OCI-LY7 (cell line): ENCODE data around the gene RASAL1. TPM values are rescaled to one million over a fixed set of nuclear protein-coding genes. Genes with fewer than 3 reads are reported as not detected.
A peak's percentile ranks its signal among the peaks of the same experiment; 100 is the strongest.

ENCODE experiments used
- BruUV-seq: library from RNA; stranded (reverse); fragments of 400-500 nt; replicated peaks from 2 replicates; lab custom pipeline; 2021; lab: Mats Ljungman, UMichigan
- CTCF ChIA-PET: fragments of 300-600 bp; sonication (Branson Sonifier 250); formaldehyde crosslinking; loops from one replicate; lab custom pipeline; 2022; ENCODE audit warnings: antibody characterized with exemption; ENCODE audit not compliant: unreplicated experiment; lab: Charles Lee
- POLR2A ChIA-PET: fragments of 300-600 bp; sonication (Branson Sonifier 250); formaldehyde crosslinking; loops from one replicate; lab custom pipeline; 2022; ENCODE audit warnings: antibody characterized with exemption; lab: Charles Lee
- DNase-seq: peaks from one replicate; pipeline ENCODE4 v3.0.0-alpha.2; 2015; ENCODE audit warnings: low spot score
- H2AFZ ChIP-seq: fragments of 200-600 bp; sonication (generic), shearing (Covaris generic); 2 replicates; pipeline ENCODE4 v1.6.1; 2014; ENCODE audit warnings: mild to moderate bottlenecking, antibody characterized with exemption, low read length, moderate library complexity
- H3K27ac ChIP-seq: fragments of 200-600 bp; sonication (generic); 2 replicates; pipeline ENCODE4 v1.5.1; 2014; ENCODE audit warnings: mixed run types, low read depth, mild to moderate bottlenecking, moderate library complexity, low read length, inconsistent platforms; ENCODE audit not compliant: poor library complexity, severe bottlenecking
- H3K36me3 ChIP-seq: fragments of 200-600 bp; sonication (generic); 2 replicates; pipeline ENCODE4 v1.6.1; 2014; ENCODE audit warnings: mild to moderate bottlenecking, antibody characterized with exemption, low read length, moderate library complexity, mixed read lengths; ENCODE audit not compliant: insufficient read depth
- H3K4me1 ChIP-seq: fragments of 200-600 bp; sonication (generic); 2 replicates; pipeline ENCODE4 v1.5.1; 2014; ENCODE audit warnings: mild to moderate bottlenecking, low read length; ENCODE audit not compliant: insufficient read depth, poor library complexity, severe bottlenecking
- H3K4me2 ChIP-seq: fragments of 200-600 bp; sonication (generic); 2 replicates; pipeline ENCODE4 v1.6.1; 2014; ENCODE audit warnings: mild to moderate bottlenecking, low read length
- H3K4me3 ChIP-seq: fragments of 200-600 bp; sonication (generic); 2 replicates; pipeline ENCODE4 v1.5.1; 2014; ENCODE audit warnings: mild to moderate bottlenecking, low read depth, low read length; ENCODE audit not compliant: poor library complexity, severe bottlenecking
- H3K79me2 ChIP-seq: fragments of 200-600 bp; sonication (generic); 2 replicates; pipeline ENCODE4 v1.6.1; 2016; ENCODE audit warnings: low read depth, mild to moderate bottlenecking, low read length, moderate library complexity, mixed read lengths; ENCODE audit not compliant: insufficient read depth
- H3K9me2 ChIP-seq: fragments of 200-600 bp; sonication (generic); 2 replicates; pipeline ENCODE4 v1.6.1; 2016; ENCODE audit warnings: mild to moderate bottlenecking, low read length, mixed read lengths; ENCODE audit not compliant: insufficient read depth
- H3K9me3 ChIP-seq: fragments of 200-600 bp; sonication (generic); 2 replicates; pipeline ENCODE4 v1.6.1; 2014; ENCODE audit warnings: mild to moderate bottlenecking, mixed run types, low read length, mixed read lengths
- H4K20me1 ChIP-seq: fragments of 200-600 bp; sonication (generic); 2 replicates; pipeline ENCODE4 v1.6.1; 2014; ENCODE audit warnings: mild to moderate bottlenecking, antibody characterized with exemption, low read length, moderate library complexity, mixed read lengths; ENCODE audit not compliant: insufficient read depth
- CTCF ChIP-seq: fragments of 200-600 bp; sonication (generic); conservative IDR thresholded peaks from 2 replicates; pipeline ENCODE4 v1.5.1; 2014; ENCODE audit warnings: mild to moderate bottlenecking, antibody characterized with exemption, low read length, moderate library complexity, mixed read lengths
- EZH2phosphoT487 ChIP-seq: fragments of 200-600 bp; sonication (generic); IDR thresholded peaks from 2 replicates; pipeline ENCODE4 v1.6.1; 2018; ENCODE audit warnings: low read depth, borderline replicate concordance, mild to moderate bottlenecking, mixed run types, antibody characterized with exemption, low read length, moderate library complexity, mixed read lengths
- intact Hi-C: fragments of 100-400 bp; cut with micrococcal nuclease; formaldehyde crosslinking; loops from one replicate; pipeline ENCODE4 v1.10.0; 2022; ENCODE audit not compliant: unreplicated experiment
- total RNA-seq, 2 experiments: library from RNA; depleted of rRNA in 1 of 2; stranded (reverse); fragments of >200 nt in 1 of 2; shearing (Covaris generic) in 1 of 2; gene quantifications; 2 replicates each; pipeline ENCODE4 v1.2.3, GENCODE V29; 2014 to 2022

RASAL1 gene
- total RNA-seq, 2 experiments from 2014 or later = 74.4 to 89.1 TPM

- ChIA-PET POLR2A (interaction anchor here (0.7 to 3.9 kb wide), 11 partner anchors 11 to 128 kb away, joined by 3 to 20 read pairs (median 7); partner anchors contain the start of genes DDX54, RASAL1 and RITA1), CTCF (interaction anchor here (0.6 to 1.4 kb wide), 8 partner anchors 9 to 182 kb away, joined by 3 to 9 read pairs (median 4); no protein-coding TSS in a partner anchor)
- intact Hi-C loops = loop anchor here (1.0 to 5.0 kb wide), 2 partner anchors 76 to 197 kb away; partner anchors contain the start of gene OAS2
- no peaks in the 10 kb centered on the region for H3K9me2 ChIP-seq
- H3K79me2 ChIP-seq = peaks cover 23% of the 10 kb centered on the region
- no peaks in the 10 kb centered on the region for H4K20me1 ChIP-seq
- H3K4me1 ChIP-seq = peaks cover 46% of the 10 kb centered on the region
- no peak overlapping the region for H2AFZ ChIP-seq
- peaks cover 93% of the 10 kb centered on the region for H3K36me3 ChIP-seq
- peak; percentile 94 for TF ChIP-seq CTCF
- no peak for TF ChIP-seq EZH2phosphoT487
- H3K4me3 ChIP-seq = peak overlapping the region; percentile 10
- no TSS peak for BruUV-seq
- H3K4me2 ChIP-seq = peak overlapping the region; percentile 61
- H3K27ac ChIP-seq = peak overlapping the region; percentile 98
- peak; percentile 84 for DNase-seq
- no peaks in the 10 kb centered on the region for H3K9me3 ChIP-seq
These were observed 39.2 kb upstream of the RASAL1 start for GRCh38 chr12:113174461-113175384.

- BruUV-seq = no TSS peak
- DNase-seq = peak; percentile 99
- Histone ChIP-seq H3K79me2 (peaks cover 23% of the 10 kb centered on the region), H2AFZ (no peak overlapping the region), H4K20me1 (no peaks in the 10 kb centered on the region), H3K4me3 (peak overlapping the region; percentile 38), H3K9me2 (no peaks in the 10 kb centered on the region), H3K27ac (peak overlapping the region; percentile 98), H3K9me3 (no peaks in the 10 kb centered on the region), H3K36me3 (peaks cover 91% of the 10 kb centered on the region), H3K4me1 (peaks cover 46% of the 10 kb centered on the region), H3K4me2 (peak overlapping the region; percentile 62)
- ChIA-PET POLR2A (interaction anchor here (0.5 to 4.5 kb wide), 32 partner anchors 11 to 378 kb away, joined by 3 to 46 read pairs (median 4); partner anchors contain the start of genes CFAP73, DDX54, OAS2 and RASAL1), CTCF (interaction anchor here (1.6 to 2.1 kb wide), 2 partner anchors 11 to 40 kb away, joined by 7 to 10 read pairs; no protein-coding TSS in a partner anchor)
- TF ChIP-seq EZH2phosphoT487 (no peak), CTCF (no peak; the same call in 1 of the 2 replicates)
- intact Hi-C loops = loop anchor here (1.0 to 5.0 kb wide), 7 partner anchors 19 to 196 kb away; partner anchors contain the start of genes OAS2 and RASAL1
These were observed 37.6 kb upstream of the RASAL1 start for GRCh38 chr12:113173081-113173698.
